ENCODE results near the gene MAML3. TPM values are rescaled to one million over a fixed set of nuclear protein-coding genes. Genes with fewer than 3 reads are reported as not detected.
A peak's percentile ranks its signal among the peaks of the same experiment; 100 is the strongest.

Gene MAML3
- total RNA-seq, 1 donor from 2014 or later: 21.8 TPM

DNA sequence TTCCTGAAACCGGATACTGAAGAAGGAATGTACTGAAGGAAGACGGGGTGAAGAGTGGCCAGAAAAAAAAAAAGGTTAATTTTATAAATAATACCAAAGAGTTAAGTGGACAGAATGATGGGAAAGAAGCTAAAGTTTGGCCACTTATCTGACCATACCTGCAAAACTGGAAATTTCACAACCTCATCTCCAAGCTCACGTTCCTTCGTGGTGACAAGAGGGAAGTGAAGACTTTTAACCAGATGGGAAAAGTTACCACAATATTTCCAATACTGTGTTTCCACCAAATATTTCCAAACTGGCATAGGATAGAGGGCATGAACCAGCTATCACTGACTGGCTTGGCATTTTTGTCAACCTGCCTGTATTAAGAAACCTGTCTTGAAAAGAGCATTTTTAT is 56.4 kb downstream of the MAML3 start:
- Mint-ChIP-seq H3K4me3 (no peak overlapping the region), H3K27me3 (no peaks in the 10 kb centered on the region), H3K36me3 (peaks cover 12% of the 10 kb centered on the region), H3K9me3 (peaks cover 9% of the 10 kb centered on the region), H3K27ac (peak overlapping the region; percentile 74), H3K4me1 (ENCODE audit: unreplicated experiment) (peaks cover 70% of the 10 kb centered on the region)
- TF ChIP-seq, protein P1, sequence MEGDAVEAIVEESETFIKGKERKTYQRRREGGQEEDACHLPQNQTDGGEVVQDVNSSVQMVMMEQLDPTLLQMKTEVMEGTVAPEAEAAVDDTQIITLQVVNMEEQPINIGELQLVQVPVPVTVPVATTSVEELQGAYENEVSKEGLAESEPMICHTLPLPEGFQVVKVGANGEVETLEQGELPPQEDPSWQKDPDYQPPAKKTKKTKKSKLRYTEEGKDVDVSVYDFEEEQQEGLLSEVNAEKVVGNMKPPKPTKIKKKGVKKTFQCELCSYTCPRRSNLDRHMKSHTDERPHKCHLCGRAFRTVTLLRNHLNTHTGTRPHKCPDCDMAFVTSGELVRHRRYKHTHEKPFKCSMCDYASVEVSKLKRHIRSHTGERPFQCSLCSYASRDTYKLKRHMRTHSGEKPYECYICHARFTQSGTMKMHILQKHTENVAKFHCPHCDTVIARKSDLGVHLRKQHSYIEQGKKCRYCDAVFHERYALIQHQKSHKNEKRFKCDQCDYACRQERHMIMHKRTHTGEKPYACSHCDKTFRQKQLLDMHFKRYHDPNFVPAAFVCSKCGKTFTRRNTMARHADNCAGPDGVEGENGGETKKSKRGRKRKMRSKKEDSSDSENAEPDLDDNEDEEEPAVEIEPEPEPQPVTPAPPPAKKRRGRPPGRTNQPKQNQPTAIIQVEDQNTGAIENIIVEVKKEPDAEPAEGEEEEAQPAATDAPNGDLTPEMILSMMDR (conservative IDR thresholded peaks at IDR 0.05): no peak
- no peak for DNase-seq (ENCODE audit: extremely low spot score, unreplicated experiment)

DNA sequence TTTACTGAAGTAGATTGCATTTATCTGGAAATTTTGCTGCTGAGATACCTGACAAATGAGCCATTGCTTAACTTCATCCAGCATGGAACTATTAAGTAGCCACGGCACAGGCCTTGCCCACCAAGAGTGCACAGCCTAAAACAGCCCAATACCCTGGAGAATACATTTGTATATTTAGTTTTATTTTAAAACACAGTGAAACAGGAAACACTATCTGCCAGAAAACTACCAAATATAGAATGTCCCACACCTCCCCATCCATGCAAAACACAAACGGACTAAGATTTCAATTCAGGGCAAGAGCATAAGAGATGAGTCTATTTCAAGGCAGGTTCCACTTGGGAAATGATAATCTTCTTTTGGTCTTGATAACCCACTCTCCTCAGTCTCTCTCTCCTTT is 57.1 kb downstream of the MAML3 start:
- peaks cover 73% of the 10 kb centered on the region for H3K4me1 Mint-ChIP-seq (ENCODE audit: unreplicated experiment)
- no peak for DNase-seq (ENCODE audit: extremely low spot score, unreplicated experiment)
- TF ChIP-seq, protein P1 (conservative IDR thresholded peaks at IDR 0.05): no peak
- peaks cover 6% of the 10 kb centered on the region for H3K9me3 Mint-ChIP-seq
- H3K27ac Mint-ChIP-seq: peak overlapping the region; percentile 76
- no peaks in the 10 kb centered on the region for H3K27me3 Mint-ChIP-seq
- peak overlapping the region; percentile 2 for H3K4me3 Mint-ChIP-seq
- peaks cover 9% of the 10 kb centered on the region for H3K36me3 Mint-ChIP-seq

DNA sequence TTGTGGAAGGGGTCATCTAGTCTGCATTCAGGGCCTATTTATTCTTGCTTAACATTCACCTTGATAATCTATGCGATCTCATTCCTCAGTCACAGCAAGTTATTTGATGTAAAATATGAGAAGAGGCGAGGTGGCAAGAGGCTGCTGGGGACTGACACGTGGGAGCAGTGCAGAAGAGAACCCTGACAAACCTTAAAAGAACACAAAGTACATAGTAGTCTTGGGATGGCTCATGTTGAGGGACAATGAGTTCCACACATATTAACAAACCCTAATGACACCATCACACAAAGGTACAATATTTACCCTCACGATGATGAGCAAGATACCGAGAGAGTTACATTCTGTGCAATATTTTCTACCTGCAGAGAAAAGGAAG is 57.5 kb downstream of the MAML3 start:
- peak overlapping the region; percentile 76 for H3K27ac Mint-ChIP-seq
- H3K4me3 Mint-ChIP-seq: peak overlapping the region; percentile 38
- peaks cover 9% of the 10 kb centered on the region for H3K36me3 Mint-ChIP-seq
- peaks cover 73% of the 10 kb centered on the region for H3K4me1 Mint-ChIP-seq (ENCODE audit: unreplicated experiment)
- TF ChIP-seq, protein P1 (conservative IDR thresholded peaks at IDR 0.05): no peak
- H3K27me3 Mint-ChIP-seq: no peaks in the 10 kb centered on the region
- no peak for DNase-seq (ENCODE audit: extremely low spot score, unreplicated experiment)
- peaks cover 6% of the 10 kb centered on the region for H3K9me3 Mint-ChIP-seq

DNA sequence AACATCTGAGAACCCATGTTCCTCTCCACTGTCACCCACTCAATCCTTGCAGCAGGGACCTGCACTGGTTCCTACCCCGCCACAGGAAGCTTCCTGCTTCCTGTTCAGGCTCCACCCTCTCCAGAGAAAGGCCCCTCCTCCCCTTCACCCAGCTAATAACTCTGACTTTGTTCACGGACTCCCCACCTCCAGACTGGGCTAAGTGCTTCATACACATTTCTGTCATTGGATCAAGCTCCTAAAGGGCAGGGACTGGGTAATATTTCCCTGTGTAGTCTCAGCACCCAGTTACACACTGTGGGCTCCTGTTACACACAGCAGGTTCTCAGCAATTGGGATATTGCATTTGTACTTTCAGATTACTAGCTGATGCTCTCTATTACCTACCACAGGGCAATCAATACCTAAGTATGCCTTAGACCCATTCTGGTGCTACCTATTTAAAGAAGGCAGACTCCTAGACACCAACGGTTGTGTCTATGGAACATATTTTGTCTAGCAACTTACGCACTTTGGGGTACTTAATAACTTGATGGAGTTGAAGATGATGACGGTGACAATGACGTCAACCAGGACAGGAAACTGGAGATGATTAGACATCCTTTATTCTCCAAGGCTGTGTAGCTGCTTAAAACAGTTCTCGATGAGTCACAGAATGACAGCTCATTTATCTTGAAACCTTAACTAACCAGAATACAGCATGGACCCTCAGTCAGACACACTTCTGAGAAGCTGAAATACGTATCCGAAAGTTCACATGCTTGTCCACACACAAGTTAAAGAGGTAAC is 58.1 kb downstream of the MAML3 start:
- peaks cover 73% of the 10 kb centered on the region for H3K4me1 Mint-ChIP-seq (ENCODE audit: unreplicated experiment)
- DNase-seq (ENCODE audit: extremely low spot score, unreplicated experiment): no peak
- H3K27ac Mint-ChIP-seq: peak overlapping the region; percentile 76
- H3K9me3 Mint-ChIP-seq: peaks cover 6% of the 10 kb centered on the region
- H3K27me3 Mint-ChIP-seq: no peaks in the 10 kb centered on the region
- peak overlapping the region; percentile 38 for H3K4me3 Mint-ChIP-seq
- TF ChIP-seq, protein P1 (conservative IDR thresholded peaks at IDR 0.05): no peak
- peaks cover 9% of the 10 kb centered on the region for H3K36me3 Mint-ChIP-seq

DNA sequence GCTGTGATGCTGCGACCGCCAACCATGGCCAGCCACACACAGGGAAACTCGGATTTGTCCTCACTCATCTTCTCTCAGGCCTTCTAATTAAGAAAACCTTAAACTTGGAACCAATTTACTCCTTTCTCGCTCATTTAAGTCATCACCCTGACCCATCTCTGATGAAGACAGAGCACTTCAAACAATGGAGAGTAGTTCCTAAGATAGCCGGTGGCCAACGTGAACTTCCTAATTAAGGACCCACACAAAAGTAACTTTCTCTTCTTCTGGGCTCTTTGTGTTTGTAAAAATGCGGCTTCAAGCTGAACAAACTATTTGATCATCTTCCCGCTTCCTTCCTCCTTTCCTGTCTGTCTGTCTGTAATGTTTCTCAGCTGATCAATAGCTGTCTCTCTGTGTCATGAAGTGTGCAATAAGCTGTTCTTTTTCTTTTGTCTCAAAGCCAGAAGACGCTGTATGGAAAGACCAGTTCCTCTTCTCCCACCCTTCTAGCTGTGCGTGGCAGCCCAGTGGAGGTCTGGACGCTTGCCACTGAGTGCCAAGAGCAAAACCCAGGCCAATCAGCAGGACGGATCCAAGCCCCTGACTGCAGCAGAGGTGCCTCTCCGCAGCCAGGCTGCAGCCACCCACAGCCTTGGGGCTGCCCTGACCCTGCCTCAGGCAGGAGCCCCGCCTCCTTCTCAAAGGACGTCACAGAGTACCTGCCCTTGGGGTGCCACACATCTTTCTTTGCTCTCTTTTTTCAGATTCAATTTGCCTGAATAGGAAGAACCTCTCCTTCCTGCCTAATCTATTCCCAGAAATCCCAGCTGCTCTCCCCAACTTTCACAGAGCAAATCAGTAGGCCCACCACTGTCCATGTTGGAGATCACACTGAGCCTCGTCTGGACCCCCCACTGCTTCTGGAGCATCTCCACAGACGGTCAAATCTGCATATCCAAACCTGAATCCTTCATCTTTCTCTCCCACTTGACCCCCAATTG is 59.3 kb downstream of the MAML3 start:
- TF ChIP-seq, protein P1 (conservative IDR thresholded peaks at IDR 0.05): no peak
- Mint-ChIP-seq H3K4me1 (ENCODE audit: unreplicated experiment) (peaks cover 64% of the 10 kb centered on the region), H3K36me3 (peaks cover 7% of the 10 kb centered on the region), H3K9me3 (peaks cover 6% of the 10 kb centered on the region), H3K27me3 (no peaks in the 10 kb centered on the region), H3K4me3 (peak overlapping the region; percentile 23), H3K27ac (peak overlapping the region; percentile 76)
- DNase-seq (ENCODE audit: extremely low spot score, unreplicated experiment): no peak
